Measurements from ENCODE around the gene PEMT.

DNA sequence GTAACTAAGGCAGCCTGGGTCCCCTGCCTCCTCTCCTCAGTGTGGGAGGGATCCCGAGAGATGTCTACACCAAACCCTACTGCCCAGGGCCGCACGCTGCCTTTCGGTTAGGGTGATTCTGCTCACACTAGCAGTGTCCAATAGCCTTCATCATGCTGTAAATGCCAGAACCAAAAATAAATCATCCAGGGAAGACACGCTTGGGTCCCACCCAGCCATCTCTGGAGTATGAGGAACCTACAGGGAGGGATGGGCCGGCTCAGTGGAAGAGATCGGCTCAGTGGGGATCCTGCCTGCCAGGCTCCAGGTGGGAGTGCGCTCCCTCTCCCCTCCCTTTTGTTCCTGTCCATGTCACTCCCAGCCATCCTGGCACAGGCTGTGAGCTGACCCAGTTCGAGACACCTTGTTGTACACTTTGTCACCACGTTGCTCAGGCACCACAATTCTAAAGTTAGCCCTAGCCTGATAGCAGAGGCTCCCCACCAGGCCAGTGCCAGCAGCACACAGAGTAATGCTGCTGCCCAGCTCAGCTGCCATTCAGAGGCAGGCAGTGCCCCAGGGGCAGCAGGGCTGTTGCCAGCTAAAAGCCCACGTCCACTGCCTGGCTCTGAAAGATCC is 24.5 kb downstream of the PEMT start:
- TF ChIP-seq CBX2 (IDR thresholded peaks at IDR 0.05; ENCODE audit: borderline replicate concordance, low read depth) = no peak
- no peak for TF ChIP-seq MAFK (IDR thresholded peaks at IDR 0.05; ENCODE audit: partially characterized antibody)
- no peak for TF ChIP-seq POLR2AphosphoS2 (conservative IDR thresholded peaks at IDR 0.05; ENCODE audit: low read length)
- TF ChIP-seq POLR2A (IDR thresholded peaks at IDR 0.05; ENCODE audit: low read length) = no peak
- TF ChIP-seq, protein P1, sequence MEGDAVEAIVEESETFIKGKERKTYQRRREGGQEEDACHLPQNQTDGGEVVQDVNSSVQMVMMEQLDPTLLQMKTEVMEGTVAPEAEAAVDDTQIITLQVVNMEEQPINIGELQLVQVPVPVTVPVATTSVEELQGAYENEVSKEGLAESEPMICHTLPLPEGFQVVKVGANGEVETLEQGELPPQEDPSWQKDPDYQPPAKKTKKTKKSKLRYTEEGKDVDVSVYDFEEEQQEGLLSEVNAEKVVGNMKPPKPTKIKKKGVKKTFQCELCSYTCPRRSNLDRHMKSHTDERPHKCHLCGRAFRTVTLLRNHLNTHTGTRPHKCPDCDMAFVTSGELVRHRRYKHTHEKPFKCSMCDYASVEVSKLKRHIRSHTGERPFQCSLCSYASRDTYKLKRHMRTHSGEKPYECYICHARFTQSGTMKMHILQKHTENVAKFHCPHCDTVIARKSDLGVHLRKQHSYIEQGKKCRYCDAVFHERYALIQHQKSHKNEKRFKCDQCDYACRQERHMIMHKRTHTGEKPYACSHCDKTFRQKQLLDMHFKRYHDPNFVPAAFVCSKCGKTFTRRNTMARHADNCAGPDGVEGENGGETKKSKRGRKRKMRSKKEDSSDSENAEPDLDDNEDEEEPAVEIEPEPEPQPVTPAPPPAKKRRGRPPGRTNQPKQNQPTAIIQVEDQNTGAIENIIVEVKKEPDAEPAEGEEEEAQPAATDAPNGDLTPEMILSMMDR (IDR thresholded peaks at IDR 0.05) = no peak
- TF ChIP-seq EP300 (IDR thresholded peaks at IDR 0.05) = no peak
- TF ChIP-seq SMC3 (IDR thresholded peaks at IDR 0.05) = no peak
- no peak for TF ChIP-seq SREBF2 (IDR thresholded peaks at IDR 0.05)
- TF ChIP-seq NPAS2 (CRISPR knock-in tag; IDR thresholded peaks at IDR 0.05; ENCODE audit: borderline replicate concordance) = no peak
- TF ChIP-seq, protein P2, sequence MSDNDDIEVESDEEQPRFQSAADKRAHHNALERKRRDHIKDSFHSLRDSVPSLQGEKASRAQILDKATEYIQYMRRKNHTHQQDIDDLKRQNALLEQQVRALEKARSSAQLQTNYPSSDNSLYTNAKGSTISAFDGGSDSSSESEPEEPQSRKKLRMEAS (IDR thresholded peaks at IDR 0.05) = no peak
- TF ChIP-seq KDM1A (IDR thresholded peaks at IDR 0.05; ENCODE audit: low read depth) = no peak
